ENCODE data around the gene ADGRG7. TPM values are rescaled to one million over a fixed set of nuclear protein-coding genes. Genes with fewer than 3 reads are reported as not detected.

ADGRG7 gene
- total RNA-seq, 1 experiment from 2014 or later = not detected

DNA sequence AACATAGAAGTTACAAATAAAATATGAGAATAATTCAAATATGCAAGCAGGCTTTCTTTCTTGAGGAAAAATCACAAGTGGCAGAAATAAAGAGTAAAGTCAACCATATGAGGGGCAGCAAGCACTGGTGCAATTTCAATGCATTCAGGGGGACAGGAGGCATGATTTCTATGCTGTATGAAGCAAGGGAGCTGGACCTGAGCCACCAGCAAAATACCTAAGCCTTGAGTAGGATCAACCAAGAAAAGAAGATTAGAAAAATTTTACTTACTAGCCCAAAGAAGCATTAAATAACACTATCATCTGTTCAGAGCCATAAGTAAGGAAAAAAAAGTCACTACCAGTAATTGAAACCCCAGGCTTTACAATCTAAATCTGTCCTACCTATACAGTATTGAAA is 6.3 kb downstream of the ADGRG7 start:
- H3K79me2 ChIP-seq (ENCODE audit: low read length) = no peaks in the 10 kb centered on the region
- H3K27ac ChIP-seq (ENCODE audit: low read length) = no peak overlapping the region
- H3K36me3 ChIP-seq (ENCODE audit: low read depth, low read length) = no peaks in the 10 kb centered on the region
- no peak overlapping the region for H2AFZ ChIP-seq (ENCODE audit: low read length)
- H3K9me3 ChIP-seq (ENCODE audit: low read length) = no peaks in the 10 kb centered on the region
- no peaks in the 10 kb centered on the region for H4K20me1 ChIP-seq (ENCODE audit: low read length)
- no peaks in the 10 kb centered on the region for H3K27me3 ChIP-seq (ENCODE audit: low read length)
- H3K9me2 ChIP-seq (replicated peaks; ENCODE audit: low read length) = no peaks in the 10 kb centered on the region
- TF ChIP-seq, protein P1, sequence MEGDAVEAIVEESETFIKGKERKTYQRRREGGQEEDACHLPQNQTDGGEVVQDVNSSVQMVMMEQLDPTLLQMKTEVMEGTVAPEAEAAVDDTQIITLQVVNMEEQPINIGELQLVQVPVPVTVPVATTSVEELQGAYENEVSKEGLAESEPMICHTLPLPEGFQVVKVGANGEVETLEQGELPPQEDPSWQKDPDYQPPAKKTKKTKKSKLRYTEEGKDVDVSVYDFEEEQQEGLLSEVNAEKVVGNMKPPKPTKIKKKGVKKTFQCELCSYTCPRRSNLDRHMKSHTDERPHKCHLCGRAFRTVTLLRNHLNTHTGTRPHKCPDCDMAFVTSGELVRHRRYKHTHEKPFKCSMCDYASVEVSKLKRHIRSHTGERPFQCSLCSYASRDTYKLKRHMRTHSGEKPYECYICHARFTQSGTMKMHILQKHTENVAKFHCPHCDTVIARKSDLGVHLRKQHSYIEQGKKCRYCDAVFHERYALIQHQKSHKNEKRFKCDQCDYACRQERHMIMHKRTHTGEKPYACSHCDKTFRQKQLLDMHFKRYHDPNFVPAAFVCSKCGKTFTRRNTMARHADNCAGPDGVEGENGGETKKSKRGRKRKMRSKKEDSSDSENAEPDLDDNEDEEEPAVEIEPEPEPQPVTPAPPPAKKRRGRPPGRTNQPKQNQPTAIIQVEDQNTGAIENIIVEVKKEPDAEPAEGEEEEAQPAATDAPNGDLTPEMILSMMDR (conservative IDR thresholded peaks at IDR 0.05; ENCODE audit: low read depth, low read length) = no peak
- TF ChIP-seq EZH2phosphoT487 (IDR thresholded peaks at IDR 0.05; ENCODE audit: borderline replicate concordance, low read length) (no peak), EZH2 (IDR thresholded peaks at IDR 0.05; ENCODE audit: low read length, unreplicated experiment) (no peak)
- POLR2A ChIA-PET (ENCODE audit: unreplicated experiment) = no interaction called here
- DNase-seq (no peak), ATAC-seq (no peak)
- intact Hi-C loops (cut with micrococcal nuclease) = no loop called here
- no peak overlapping the region for H3K4me2 ChIP-seq (ENCODE audit: low read length)
- no TSS peak for BruUV-seq (replicated peaks)
- CTCF ChIA-PET = no interaction called here
- no peaks in the 10 kb centered on the region for H3F3A ChIP-seq (ENCODE audit: low read length, unreplicated experiment)
- H3K9ac ChIP-seq (ENCODE audit: low read length) = no peak overlapping the region
- no peaks in the 10 kb centered on the region for H3K4me1 ChIP-seq (ENCODE audit: insufficient read depth, low read length)
- H3K4me3 ChIP-seq (ENCODE audit: low read length) = no peak overlapping the region

DNA sequence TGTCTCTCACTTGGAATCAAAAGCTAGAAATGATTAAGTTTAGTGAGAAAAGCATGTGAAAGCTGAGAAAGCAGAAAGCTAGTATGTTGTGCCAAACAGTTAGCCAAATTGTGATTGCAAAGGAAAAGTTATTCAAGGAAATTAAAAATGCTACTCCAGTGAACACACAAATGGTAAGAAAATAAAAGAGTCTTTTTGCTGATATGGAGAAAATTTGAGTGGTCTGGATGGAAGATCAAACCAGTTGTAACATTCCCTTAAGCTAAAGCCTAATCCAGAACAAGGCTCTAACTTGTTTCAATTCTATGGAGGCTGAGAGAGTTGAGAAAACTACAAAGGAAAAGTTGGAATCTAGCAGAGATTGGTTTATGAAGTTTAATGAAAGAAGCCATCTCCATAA is 11.8 kb downstream of the ADGRG7 start:
- H3F3A ChIP-seq (ENCODE audit: low read length, unreplicated experiment) = no peaks in the 10 kb centered on the region
- H3K4me3 ChIP-seq (ENCODE audit: low read length) = no peak overlapping the region
- POLR2A ChIA-PET (ENCODE audit: unreplicated experiment) = no interaction called here
- H3K79me2 ChIP-seq (ENCODE audit: low read length) = no peaks in the 10 kb centered on the region
- DNase-seq (no peak), ATAC-seq (no peak)
- H3K4me1 ChIP-seq (ENCODE audit: insufficient read depth, low read length) = no peaks in the 10 kb centered on the region
- H2AFZ ChIP-seq (ENCODE audit: low read length) = no peak overlapping the region
- H3K4me2 ChIP-seq (ENCODE audit: low read length) = no peak overlapping the region
- no peaks in the 10 kb centered on the region for H3K9me3 ChIP-seq (ENCODE audit: low read length)
- BruUV-seq (replicated peaks) = no TSS peak
- CTCF ChIA-PET = interaction anchor here (1.2 kb wide), 1 partner anchor 159 kb away, joined by 3 read pairs; no protein-coding TSS in a partner anchor
- TF ChIP-seq, protein P1 (conservative IDR thresholded peaks at IDR 0.05; ENCODE audit: low read depth, low read length) = no peak
- TF ChIP-seq EZH2phosphoT487 (IDR thresholded peaks at IDR 0.05; ENCODE audit: borderline replicate concordance, low read length) = no peak
- no peak overlapping the region for H3K27ac ChIP-seq (ENCODE audit: low read length)
- no peaks in the 10 kb centered on the region for H3K36me3 ChIP-seq (ENCODE audit: low read depth, low read length)
- intact Hi-C loops (cut with micrococcal nuclease) = no loop called here
- H3K9ac ChIP-seq (ENCODE audit: low read length) = no peak overlapping the region
- H3K27me3 ChIP-seq (ENCODE audit: low read length) = no peaks in the 10 kb centered on the region
- no peaks in the 10 kb centered on the region for H4K20me1 ChIP-seq (ENCODE audit: low read length)
- no peaks in the 10 kb centered on the region for H3K9me2 ChIP-seq (replicated peaks; ENCODE audit: low read length)

DNA sequence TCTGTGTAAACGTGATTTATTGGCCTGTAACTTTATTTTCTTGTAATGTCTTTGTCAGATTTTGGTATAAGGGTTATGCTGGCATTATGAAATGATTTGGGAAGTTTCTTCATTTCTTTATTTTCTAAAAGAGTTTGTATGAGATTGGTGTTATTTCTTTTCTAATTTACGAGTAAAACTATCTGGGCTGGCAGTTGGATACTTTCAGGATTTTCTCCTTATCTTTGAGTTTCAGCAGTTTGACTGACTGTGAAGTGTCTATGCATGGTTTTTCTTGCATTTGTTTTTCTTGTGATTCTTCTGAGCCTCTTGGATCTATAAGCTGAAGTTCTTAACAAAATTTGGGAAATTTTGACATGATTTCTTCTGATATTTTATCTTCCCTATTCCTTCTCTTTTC is 18.1 kb downstream of the ADGRG7 start:
- Histone ChIP-seq H3K79me2 (ENCODE audit: low read length) (no peaks in the 10 kb centered on the region), H3K36me3 (ENCODE audit: low read depth, low read length) (no peaks in the 10 kb centered on the region), H3K9me2 (replicated peaks; ENCODE audit: low read length) (no peaks in the 10 kb centered on the region), H3K4me1 (ENCODE audit: insufficient read depth, low read length) (peaks cover 10% of the 10 kb centered on the region), H3K9me3 (ENCODE audit: low read length) (no peaks in the 10 kb centered on the region), H3K27ac (ENCODE audit: low read length) (no peak overlapping the region), H3K27me3 (ENCODE audit: low read length) (no peaks in the 10 kb centered on the region), H3K4me3 (ENCODE audit: low read length) (no peak overlapping the region), H3K4me2 (ENCODE audit: low read length) (no peak overlapping the region), H3F3A (ENCODE audit: low read length, unreplicated experiment) (no peaks in the 10 kb centered on the region), H4K20me1 (ENCODE audit: low read length) (no peaks in the 10 kb centered on the region), H2AFZ (ENCODE audit: low read length) (no peak overlapping the region), H3K9ac (ENCODE audit: low read length) (no peak overlapping the region)
- no peak for ATAC-seq
- intact Hi-C loops (cut with micrococcal nuclease) = no loop called here
- BruUV-seq (replicated peaks) = no TSS peak
- ChIA-PET CTCF (no interaction called here), POLR2A (ENCODE audit: unreplicated experiment) (no interaction called here)
- TF ChIP-seq EZH2 (IDR thresholded peaks at IDR 0.05; ENCODE audit: low read length, unreplicated experiment) (no peak), EZH2phosphoT487 (IDR thresholded peaks at IDR 0.05; ENCODE audit: borderline replicate concordance, low read length) (no peak)
- TF ChIP-seq, protein P1 (conservative IDR thresholded peaks at IDR 0.05; ENCODE audit: low read depth, low read length) = no peak
- DNase-seq = no peak

Data from PC-3 (cell line).